GM19193 (cell line): ENCODE data around the gene SYCE3.

Source experiments
- POLR2A ChIP-seq: IDR thresholded peaks from 4 replicates; pipeline ENCODE4 v1.6.1; 2011; ENCODE audit not compliant: insufficient read depth, insufficient read length; ENCODE audit errors: extremely low read depth

Gene SYCE3

DNA sequence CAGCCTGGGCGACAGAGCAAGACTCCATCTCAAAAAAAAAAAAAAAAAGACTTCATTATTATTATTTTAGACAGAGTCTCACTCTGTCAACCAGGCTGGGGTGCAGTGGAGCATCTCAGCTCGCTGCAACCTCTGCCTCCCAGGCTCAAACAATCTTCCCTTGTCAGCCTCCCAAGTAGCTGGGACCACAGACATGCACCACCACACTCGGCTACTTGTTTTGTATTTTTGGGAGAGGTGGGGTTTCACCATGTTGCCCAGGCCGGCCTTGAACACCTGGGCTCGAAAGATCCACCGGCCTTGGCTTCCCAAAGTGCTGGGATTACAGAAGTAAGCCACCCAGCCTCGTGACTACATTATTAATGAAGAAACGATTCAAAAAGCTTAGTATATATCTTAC, 27.6 kb downstream of the SYCE3 start:
- no peak for TF ChIP-seq POLR2A

DNA sequence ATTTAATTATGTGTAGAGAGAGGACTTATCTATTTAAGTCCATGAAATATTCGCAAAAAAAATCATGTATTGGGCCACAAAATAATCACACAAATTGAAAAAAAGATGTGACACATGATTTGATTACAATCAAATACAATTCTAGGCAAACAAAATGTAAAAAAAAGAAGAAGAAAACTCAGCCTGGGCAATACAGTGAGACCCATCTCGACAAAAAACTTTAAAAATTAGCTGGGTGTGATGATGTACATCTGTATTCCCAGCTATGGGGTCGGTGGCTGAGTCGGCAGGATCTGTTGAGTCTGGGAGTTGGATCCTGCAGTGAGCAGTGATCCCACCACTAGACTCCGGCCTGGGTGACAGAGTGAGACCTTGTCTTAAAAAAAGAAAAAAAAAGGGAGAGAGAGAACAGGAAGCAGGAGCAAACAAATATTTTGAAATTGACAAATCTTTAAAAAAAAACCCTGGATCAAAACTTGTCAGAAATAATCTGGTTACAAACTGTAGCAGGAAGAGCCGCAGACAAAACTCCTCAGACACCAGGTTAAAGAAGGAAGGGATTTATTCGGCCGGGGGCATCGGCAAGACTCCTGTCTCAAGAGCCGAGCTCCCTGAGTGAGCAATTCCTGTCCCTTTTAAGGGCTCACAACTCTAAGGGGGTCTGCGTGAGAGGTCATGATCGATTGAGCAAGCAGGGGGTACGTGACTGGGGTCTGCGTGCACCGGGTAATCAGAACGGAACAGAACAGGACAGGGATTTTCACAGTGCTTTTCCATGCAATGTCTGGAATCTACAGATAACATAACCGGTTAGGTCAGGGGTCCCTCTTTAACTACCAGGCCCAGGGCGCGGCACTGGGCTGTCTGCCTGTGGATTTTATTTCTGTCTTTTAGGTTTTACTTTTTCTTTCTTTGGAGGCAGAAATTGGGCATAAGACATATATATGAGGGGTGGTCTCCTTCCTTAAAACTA, 29.6 kb downstream of the SYCE3 start:
- TF ChIP-seq POLR2A = peak; percentile 34

DNA sequence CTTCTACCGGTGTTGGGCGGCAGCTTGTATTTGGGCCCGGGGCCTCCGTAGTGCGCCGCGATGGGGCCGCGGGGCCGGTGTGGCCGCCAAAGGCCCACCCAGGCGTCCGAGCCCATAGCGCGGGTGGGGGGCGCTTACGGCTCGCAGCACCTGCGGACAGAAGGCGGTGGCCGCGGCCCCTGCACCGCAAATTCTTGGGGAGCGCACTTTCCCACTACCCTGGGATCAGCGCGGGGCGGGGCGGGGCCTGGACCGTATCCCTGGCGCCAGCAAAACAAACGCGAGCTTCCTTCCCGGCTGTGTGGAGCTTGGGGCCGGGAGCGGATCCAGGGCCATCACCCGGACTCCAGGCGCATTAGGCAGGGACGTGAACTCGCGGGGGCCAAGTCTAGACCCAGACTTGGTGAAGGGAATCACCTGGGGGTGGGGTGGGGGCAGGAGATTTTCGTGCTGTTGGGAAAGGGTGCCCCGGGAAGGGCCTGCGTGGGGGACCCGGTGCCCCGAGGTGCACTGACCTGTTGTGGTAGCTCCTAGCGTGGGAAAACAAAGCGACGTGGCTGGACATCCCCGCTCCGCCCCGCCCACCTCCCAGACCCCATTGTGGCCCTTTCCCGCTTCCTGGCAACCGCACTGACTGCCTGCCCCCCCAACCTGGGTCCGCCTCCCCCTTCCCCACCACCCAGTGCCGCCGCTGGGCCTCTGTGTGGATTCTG, 30.6 kb downstream of the SYCE3 start:
- peak; percentile 32 for TF ChIP-seq POLR2A

DNA sequence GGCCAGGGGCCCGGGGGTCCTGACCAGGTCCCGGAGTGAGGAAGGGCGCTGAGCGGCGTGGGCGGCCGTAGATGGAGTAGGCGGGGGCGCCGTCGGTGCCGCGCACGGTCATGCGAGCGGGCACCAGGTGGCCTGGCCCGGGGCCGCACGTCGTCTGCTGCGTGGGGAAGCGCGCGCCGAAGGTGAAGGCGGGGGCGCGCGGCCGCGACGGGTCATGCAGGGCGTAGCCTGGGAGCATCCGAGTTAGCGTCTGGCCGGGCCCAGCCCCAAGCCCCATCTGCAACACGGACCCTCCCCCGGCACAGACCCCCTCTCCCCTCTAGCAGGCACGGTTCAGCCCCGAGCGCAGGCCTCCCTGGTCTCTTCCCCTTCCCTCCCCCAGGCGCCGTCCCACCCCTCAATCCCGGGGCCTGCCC, 31.2 kb downstream of the SYCE3 start:
- peak; percentile 27 for TF ChIP-seq POLR2A

DNA sequence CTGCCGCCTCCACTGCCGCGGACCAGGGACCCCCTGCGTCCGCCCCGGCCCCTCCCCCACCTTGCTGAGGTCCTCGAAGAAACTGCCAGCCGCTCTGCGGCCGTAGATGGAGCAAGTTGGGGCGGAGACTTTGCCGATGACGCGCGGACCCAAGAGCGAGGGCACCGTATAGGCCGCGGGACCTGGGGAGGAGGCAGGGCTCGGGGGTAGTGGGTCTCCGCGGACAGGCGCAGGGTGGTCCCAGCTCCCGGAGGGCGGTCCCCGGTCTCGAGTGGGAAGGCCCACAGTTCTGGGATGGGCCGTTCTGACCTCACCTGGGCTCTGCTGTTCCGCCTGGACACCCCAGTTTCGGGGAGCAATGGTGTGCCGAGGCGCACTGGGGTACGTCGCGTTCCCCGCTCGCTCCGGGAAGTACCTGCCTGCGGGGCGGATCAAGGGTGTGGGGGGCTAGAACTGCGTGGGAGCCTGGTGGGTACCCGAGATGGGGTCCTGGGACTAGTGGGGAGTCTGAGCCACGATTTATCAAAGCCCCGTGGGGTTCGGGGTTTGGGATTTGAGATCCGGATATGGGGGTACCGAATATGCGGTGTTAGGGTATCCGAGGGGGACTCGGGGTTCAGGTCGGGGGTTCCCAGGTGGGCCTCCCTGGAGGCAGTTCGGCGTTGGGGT, 31.7 kb downstream of the SYCE3 start:
- TF ChIP-seq POLR2A = peak; percentile 85

- TF ChIP-seq POLR2A = no peak
Measured at GRCh38 chr22:50530580-50530876, 32.2 kb downstream of the SYCE3 start.

DNA sequence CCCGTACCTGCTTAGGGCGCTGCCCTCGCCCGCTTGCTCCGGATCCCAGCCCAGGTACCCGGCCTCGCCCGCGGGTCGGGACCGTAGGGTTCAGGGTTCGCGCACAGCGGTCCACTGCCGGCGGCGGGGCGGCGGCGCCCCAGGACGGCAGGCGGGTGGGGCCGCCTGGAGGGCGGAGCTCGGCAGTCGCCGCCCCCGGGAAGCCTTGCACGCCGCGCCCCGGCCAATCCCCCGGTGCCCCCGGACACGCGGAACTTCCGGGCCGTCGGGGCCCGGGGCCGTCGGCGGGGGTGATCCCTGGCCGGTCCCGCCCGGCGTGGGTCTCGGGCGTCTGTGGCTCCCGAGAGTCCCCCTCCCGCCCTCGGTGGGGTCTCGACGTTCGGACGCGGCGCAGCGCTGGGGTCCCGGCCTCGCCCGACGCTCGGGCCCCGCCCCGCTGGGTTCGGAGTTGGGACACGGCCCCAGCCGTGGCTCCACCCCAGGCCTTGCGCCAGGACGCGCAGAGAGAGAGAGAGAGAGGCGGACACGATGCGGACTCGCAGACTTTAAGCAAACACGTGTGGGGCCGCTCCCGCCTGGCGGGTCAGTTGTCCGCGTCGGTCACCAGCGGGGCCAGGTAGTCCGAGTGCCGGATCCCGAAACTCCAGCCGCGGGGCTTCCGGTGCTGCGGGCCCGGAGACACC, 32.7 kb downstream of the SYCE3 start, which contains the start of gene TYMP:
Gene TYMP, minus strand, starts transcription at position 116 of the 683 bp plus-strand sequence. CDS start 303 bp downstream, outside the sequence.
- peak; percentile 62 for TF ChIP-seq POLR2A

GRCh38 chr22:50529416-50529896, 33.3 kb downstream of the SYCE3 start:
- peak; percentile 5 for TF ChIP-seq POLR2A

- TF ChIP-seq POLR2A = peak; percentile 30
Measured at GRCh38 chr22:50528682-50529415, 33.9 kb downstream of the SYCE3 start.

DNA sequence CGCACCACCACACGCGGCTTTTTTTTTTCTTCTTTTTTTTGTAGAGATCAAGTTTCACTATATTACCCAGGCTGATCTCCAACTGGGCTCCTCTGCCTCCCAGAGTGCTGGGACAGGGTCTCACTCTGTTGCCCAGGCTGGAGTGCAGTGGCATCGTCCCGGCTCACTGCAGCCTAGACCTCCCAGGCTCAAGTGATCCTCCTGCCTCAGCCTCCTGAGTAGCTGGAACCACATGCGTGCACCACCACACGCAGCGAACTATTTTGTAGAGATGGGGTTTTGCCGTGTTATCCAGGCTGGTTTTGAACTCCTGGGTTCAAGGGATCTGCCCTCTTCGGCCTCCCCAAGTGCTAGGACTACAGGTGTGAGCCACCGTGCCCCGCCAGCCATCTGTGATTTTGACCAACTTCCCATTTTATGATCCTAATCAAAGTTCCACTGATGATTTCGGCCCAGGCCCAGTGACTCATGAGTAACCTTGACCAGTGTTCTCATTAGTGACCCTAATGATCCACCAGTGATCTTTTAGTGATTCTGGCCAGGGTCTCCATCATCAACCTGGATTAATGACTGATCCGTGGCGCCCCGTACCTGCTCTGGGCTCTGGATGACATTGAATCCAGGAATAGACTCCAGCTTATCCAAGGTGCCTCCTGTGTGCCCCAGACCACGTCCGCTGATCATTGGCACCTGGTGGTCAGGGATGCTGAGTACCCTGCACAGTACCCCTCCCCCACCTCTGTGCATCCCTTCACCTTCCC, 34.6 kb downstream of the SYCE3 start:
- TF ChIP-seq POLR2A = no peak

GRCh38 chr22:50526834-50527801, 35.6 kb downstream of the SYCE3 start:
- peak; percentile 70 for TF ChIP-seq POLR2A
